Lower leg skin (tissue), 4 donors: ENCODE results near the gene LAP3. TPM values are rescaled to one million over a fixed set of nuclear protein-coding genes. Genes with fewer than 3 reads are reported as not detected.

Experiments used
- DNase-seq, 2 donors: peaks; one replicate each; pipeline ENCODE4 v3.0.0-alpha.2; 2019; ENCODE audit warnings: low spot score in 2 of 2
- H3K4me3 ChIP-seq: fragments of 200-600 bp; sonication (generic); 2 replicates; pipeline ENCODE4 v1.5.1; 2017; ENCODE audit warnings: mild to moderate bottlenecking, low read depth; ENCODE audit not compliant: poor library complexity, severe bottlenecking
- POLR2A ChIP-seq, 2 donors: fragments of 450-650 bp; IDR thresholded peaks; one replicate each; pipeline ENCODE4 v1.6.1; 2016 to 2017; ENCODE audit warnings: antibody characterized with exemption in 2 of 2, mild to moderate bottlenecking in 1 of 2, moderate library complexity in 1 of 2
- WGBS, 2 donors: methylation state at CpG; one replicate each; pipeline ENCODE4 v1.1.5; 2018; 5-methylcytosine and 5-hydroxymethylcytosine counted together
- intact Hi-C: fragments of 100-400 bp; cut with DNase I; formaldehyde crosslinking; loops from one replicate; pipeline ENCODE4 v1.15.0; 2023; ENCODE audit warnings: low total_unique reads
- total RNA-seq, 4 donors: library from RNA; depleted of rRNA; stranded (reverse); fragments of >200 nt; gene quantifications; one replicate each; pipeline ENCODE4 v1.1.0, GENCODE V29; 2016
- TF ChIP-seq, protein P1 (sequence below), 3 donors: fragments of 450-650 bp; IDR thresholded peaks; one replicate each; pipeline ENCODE4 v1.5.1; 2016; ENCODE audit warnings: antibody characterized with exemption in 3 of 3, mild to moderate bottlenecking in 3 of 3, moderate library complexity in 2 of 3

LAP3 gene
- total RNA-seq, 4 donors from 2014 or later, result 31.9 to 65.6 (median 52.7) TPM

DNA sequence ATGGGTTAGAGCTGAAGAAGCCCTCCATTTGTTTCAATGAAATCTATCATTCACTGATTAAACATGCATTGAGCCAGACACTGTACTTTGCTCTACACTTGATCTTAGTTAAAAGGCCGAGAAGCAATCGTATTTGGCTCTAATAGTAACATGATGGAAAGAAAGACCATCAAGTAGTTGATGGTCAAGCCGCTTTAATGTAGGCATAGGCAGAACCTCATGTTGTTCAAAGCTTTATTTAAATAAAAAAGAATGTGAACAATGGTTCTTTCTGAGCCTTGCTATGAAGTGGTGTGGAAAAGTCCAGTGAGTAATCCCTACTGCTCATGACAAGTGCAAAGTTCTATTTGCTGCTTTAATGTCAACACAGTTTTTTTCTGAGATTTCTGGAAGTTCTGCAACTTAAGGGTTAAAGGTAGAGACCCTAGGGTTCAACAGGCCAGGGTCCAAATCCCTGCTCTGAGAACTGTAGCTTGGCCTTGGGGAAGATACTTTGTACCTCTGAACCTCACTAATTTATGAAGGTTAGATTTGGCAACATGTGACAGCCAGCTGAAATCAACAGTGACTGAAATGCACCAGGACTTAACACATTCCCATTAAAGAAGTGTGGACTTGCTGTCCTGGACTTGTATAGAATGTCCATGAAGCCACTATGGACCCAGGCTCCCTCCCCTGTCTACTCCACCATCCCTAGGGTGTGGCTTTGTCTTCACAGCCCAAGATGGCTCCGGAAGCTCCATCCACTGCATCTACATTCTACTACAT, 17.9 kb upstream of the LAP3 start:
- no peak overlapping the region for H3K4me3 ChIP-seq
- TF ChIP-seq, protein P1, sequence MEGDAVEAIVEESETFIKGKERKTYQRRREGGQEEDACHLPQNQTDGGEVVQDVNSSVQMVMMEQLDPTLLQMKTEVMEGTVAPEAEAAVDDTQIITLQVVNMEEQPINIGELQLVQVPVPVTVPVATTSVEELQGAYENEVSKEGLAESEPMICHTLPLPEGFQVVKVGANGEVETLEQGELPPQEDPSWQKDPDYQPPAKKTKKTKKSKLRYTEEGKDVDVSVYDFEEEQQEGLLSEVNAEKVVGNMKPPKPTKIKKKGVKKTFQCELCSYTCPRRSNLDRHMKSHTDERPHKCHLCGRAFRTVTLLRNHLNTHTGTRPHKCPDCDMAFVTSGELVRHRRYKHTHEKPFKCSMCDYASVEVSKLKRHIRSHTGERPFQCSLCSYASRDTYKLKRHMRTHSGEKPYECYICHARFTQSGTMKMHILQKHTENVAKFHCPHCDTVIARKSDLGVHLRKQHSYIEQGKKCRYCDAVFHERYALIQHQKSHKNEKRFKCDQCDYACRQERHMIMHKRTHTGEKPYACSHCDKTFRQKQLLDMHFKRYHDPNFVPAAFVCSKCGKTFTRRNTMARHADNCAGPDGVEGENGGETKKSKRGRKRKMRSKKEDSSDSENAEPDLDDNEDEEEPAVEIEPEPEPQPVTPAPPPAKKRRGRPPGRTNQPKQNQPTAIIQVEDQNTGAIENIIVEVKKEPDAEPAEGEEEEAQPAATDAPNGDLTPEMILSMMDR (IDR thresholded peaks at IDR 0.05), result no peak
- no peak for TF ChIP-seq POLR2A (IDR thresholded peaks at IDR 0.05)
- 95 to 98% methylated on average over 4 of the region's 4 CpGs for WGBS, 2 donors
- DNase-seq, result no peak
- intact Hi-C loops, result loop anchor here (10.0 kb wide), 1 partner anchor 76 kb away; no protein-coding TSS in a partner anchor

DNA sequence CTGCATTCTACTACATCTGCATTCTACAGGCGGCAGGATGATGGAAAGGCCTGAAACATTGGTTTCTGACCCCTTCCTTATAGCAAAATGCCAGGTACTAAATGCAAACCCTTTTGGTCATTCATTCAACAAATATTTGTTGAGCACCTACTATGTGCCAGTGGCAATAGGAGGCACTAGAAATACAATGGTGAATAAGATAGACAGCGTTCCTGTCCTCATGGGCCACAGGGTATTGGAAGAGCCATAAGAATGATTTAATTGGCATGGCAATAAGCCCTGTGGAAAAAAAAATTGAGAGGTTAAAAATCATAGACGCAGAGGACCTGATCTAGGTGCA, 17.3 kb upstream of the LAP3 start:
- intact Hi-C loops, result loop anchor here (10.0 kb wide), 1 partner anchor 75 kb away; no protein-coding TSS in a partner anchor
- no peak for DNase-seq
- WGBS, 2 donors, result 90 to 96% methylated on average over 3 of the region's 3 CpGs

DNA sequence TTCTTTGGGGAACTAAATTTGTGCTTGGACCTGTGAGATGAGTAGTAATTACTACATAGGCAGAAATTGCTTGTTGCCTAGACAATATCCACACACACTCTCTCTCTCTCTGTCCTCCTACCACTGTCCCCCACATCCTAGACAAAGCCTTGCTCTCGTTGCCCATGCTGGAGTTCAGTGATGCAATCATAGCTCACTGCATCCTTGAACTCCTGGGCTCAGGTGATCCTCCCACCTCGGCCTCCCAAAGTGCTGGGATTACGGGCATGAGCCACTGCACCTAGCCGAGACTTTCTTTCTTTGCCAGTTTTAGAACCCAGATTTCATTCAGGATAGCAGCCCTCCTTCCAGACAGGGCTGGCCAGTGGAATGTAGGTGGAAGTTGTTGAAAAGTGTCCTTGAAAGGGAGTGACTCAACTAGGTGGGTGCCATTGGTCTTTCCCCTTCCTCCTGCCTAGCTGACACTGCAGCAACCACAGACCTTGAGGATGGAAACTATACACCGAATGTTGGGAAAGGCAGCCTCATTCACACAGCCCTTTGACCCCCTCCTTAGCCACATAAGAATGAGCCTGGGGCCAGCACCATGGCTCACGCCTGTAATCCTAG, 16.8 kb upstream of the LAP3 start:
- intact Hi-C loops, result no loop called here
- H3K4me3 ChIP-seq, result no peak overlapping the region
- 85 to 87% methylated on average over 6 of the region's 6 CpGs for WGBS, 2 donors
- no peak for DNase-seq
- TF ChIP-seq, protein P1 (IDR thresholded peaks at IDR 0.05), result no peak
- TF ChIP-seq POLR2A (IDR thresholded peaks at IDR 0.05), result no peak

More for the DNA sequence above, 17.3 kb upstream of the LAP3 start:
- no peak overlapping the region for H3K4me3 ChIP-seq
- TF ChIP-seq POLR2A (IDR thresholded peaks at IDR 0.05), result no peak
- TF ChIP-seq, protein P1 (IDR thresholded peaks at IDR 0.05), result no peak

DNA sequence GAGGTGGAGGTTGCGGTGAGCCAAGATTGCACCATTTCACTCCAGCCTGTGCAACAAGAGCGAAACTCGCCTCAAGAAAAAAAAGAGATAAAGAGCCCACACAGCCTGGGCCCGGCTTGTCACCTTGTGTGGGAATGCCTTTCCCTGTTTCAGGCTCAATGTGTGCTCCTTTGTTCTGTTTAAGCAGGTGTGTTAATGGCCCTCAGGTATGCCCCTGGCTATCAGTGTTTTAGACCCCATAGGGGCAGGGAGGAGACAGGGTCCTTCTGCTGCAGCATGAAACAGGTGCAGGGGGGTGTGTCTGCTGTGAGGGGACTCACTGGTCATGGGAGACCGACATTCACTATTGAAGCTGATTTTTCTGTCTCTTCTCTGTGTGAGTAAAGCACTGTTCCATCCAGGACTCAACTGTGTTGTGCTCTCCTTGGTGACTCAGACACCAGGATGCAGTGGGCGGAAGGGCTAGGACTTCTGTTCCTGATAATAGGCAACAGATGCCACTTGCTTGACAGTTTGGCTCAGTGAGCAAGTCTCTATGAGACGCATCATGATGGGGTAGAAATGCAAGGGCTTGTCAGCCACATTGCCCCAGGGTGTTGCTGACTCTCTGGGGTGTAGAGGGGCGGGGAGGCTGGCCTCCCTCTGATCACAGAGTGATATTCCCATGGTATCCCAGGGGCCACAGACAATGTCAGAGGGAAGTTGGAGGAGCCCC, 15.6 kb upstream of the LAP3 start:
- intact Hi-C loops, result no loop called here
- H3K4me3 ChIP-seq, result no peak overlapping the region
- TF ChIP-seq, protein P1 (IDR thresholded peaks at IDR 0.05), result no peak
- no peak for TF ChIP-seq POLR2A (IDR thresholded peaks at IDR 0.05)
- peak in 1 of 2 donors; percentile 54 for DNase-seq
- 62 to 72% methylated on average over 8 of the region's 8 CpGs for WGBS, 2 donors

DNA sequence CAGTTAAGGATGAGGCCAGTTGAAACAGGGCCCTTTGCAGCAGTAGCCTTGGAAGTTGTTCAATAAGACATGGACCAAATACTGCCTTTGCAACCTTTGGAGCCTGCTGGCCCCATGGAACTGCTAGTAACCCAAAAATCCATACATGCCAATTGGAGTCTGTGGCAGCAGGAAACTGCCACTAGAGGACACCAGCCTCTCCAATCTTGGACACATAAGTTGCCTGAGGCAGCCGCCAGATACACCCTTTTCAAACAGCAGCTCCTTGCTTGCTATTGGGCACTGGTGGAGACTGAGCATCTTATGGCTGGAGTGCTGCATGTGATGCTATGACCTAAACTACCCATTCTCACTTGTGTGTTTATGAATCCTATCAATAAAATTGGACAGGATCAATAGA, 14.8 kb upstream of the LAP3 start:
- DNase-seq, result no peak
- intact Hi-C loops, result no loop called here
- TF ChIP-seq, protein P1 (IDR thresholded peaks at IDR 0.05), result no peak
- TF ChIP-seq POLR2A (IDR thresholded peaks at IDR 0.05), result no peak
- no peak overlapping the region for H3K4me3 ChIP-seq
- WGBS, 2 donors, result 100% methylated on average over 1 of the region's 1 CpG
